WTC11 (cell line): Measurements from ENCODE around the gene GABRR1. TPM values are rescaled to one million over a fixed set of nuclear protein-coding genes. Genes with fewer than 3 reads are reported as not detected.

ENCODE experiments used
- ATAC-seq: fragments of 200-7000 bp; cut with Tn5 transposase; 2 replicates; pipeline ENCODE4 v1.10.0; 2021; ENCODE audit warnings: mild to moderate bottlenecking, moderate library complexity
- CTCF ChIA-PET: fragments of 300-600 bp; sonication (Branson Sonifier 250); formaldehyde crosslinking; loops from one replicate; lab custom pipeline; 2021; ENCODE audit warnings: antibody characterized with exemption; lab: Charles Lee
- POLR2A ChIA-PET: fragments of 350-600 bp; sonication (Branson Sonifier 250); formaldehyde crosslinking; loops from one replicate; lab custom pipeline; 2021; ENCODE audit warnings: antibody characterized with exemption; lab: Charles Lee
- DNase-seq: peaks from one replicate; pipeline ENCODE4 v3.0.0; 2021; ENCODE audit warnings: low spot score
- H3K27ac Mint-ChIP-seq: 2 replicates; pipeline ENCODE4 v1.8.0; 2021; ENCODE audit warnings: mixed read lengths
- H3K27me3 Mint-ChIP-seq: 2 replicates; pipeline ENCODE4 v1.8.0; 2021; ENCODE audit warnings: low read depth, mild to moderate bottlenecking, moderate library complexity, mixed read lengths
- H3K36me3 Mint-ChIP-seq: 2 replicates; pipeline ENCODE4 v1.8.0; 2021; ENCODE audit warnings: mixed read lengths
- H3K4me1 Mint-ChIP-seq: 2 replicates; pipeline ENCODE4 v1.8.0; 2022; ENCODE audit warnings: mixed read lengths
- H3K4me3 Mint-ChIP-seq: 2 replicates; pipeline ENCODE4 v1.8.0; 2021; ENCODE audit warnings: mild to moderate bottlenecking, moderate library complexity, mixed read lengths
- H3K9me3 Mint-ChIP-seq: 2 replicates; pipeline ENCODE4 v1.8.0; 2021; ENCODE audit warnings: mixed read lengths
- ATF1 ChIP-seq: sonication (generic); formaldehyde crosslinking; IDR thresholded peaks from 2 replicates; pipeline ENCODE4 v1.8.1; 2023; ENCODE audit warnings: mild to moderate bottlenecking, moderate library complexity, missing genetic modification reagents
- CTCF ChIP-seq: fragments of 200-600 bp; IDR thresholded peaks from 2 replicates; pipeline ENCODE4 v1.8.0; 2022; ENCODE audit warnings: antibody characterized with exemption
- E2F4 ChIP-seq: sonication (generic); formaldehyde crosslinking; IDR thresholded peaks from 2 replicates; pipeline ENCODE4 v1.8.1; 2022; ENCODE audit warnings: low read depth, mild to moderate bottlenecking, moderate library complexity, missing genetic modification reagents, borderline replicate concordance
- ETV6 ChIP-seq: sonication (generic); formaldehyde crosslinking; IDR thresholded peaks from 2 replicates; pipeline ENCODE4 v1.8.1; 2022; ENCODE audit warnings: mild to moderate bottlenecking, missing genetic modification reagents
- FOXP1 ChIP-seq: sonication (generic); formaldehyde crosslinking; IDR thresholded peaks from 2 replicates; pipeline ENCODE4 v1.8.0; 2022; ENCODE audit warnings: missing genetic modification reagents, mild to moderate bottlenecking, moderate library complexity, borderline replicate concordance
- GABPB1 ChIP-seq: sonication (generic); formaldehyde crosslinking; IDR thresholded peaks from 2 replicates; pipeline ENCODE4 v1.8.1; 2023; ENCODE audit warnings: mild to moderate bottlenecking, missing genetic modification reagents
- HMGA2 ChIP-seq: fragments of 250-450 bp; sonication (Bioruptor Pico); IDR thresholded peaks from 2 replicates; pipeline ENCODE4 v1.4.0; 2021; ENCODE audit warnings: mild to moderate bottlenecking, moderate library complexity
- MXD4 ChIP-seq: fragments of 250-450 bp; sonication (Bioruptor Pico); IDR thresholded peaks from 2 replicates; pipeline ENCODE4 v1.8.0; 2021; ENCODE audit warnings: mild to moderate bottlenecking, moderate library complexity, borderline replicate concordance
- NR3C1 ChIP-seq: sonication (generic); formaldehyde crosslinking; conservative IDR thresholded peaks from 2 replicates; pipeline ENCODE4 v1.8.1; 2023; ENCODE audit warnings: low read depth, mild to moderate bottlenecking, missing genetic modification reagents
- PREB ChIP-seq: sonication (generic); formaldehyde crosslinking; IDR thresholded peaks from 2 replicates; pipeline ENCODE4 v1.8.1; 2022; ENCODE audit warnings: mild to moderate bottlenecking, missing genetic modification reagents, moderate library complexity, borderline replicate concordance
- TCF7 ChIP-seq: sonication (generic); formaldehyde crosslinking; IDR thresholded peaks from 2 replicates; pipeline ENCODE4 v1.8.0; 2022; ENCODE audit warnings: mild to moderate bottlenecking, low read depth, missing genetic modification reagents, moderate library complexity
- ZNF219 ChIP-seq: sonication (generic); formaldehyde crosslinking; IDR thresholded peaks from 2 replicates; pipeline ENCODE4 v1.8.0; 2023; ENCODE audit warnings: missing genetic modification reagents, mild to moderate bottlenecking, borderline replicate concordance
- ZNF317 ChIP-seq: sonication (generic); formaldehyde crosslinking; IDR thresholded peaks from 2 replicates; pipeline ENCODE4 v1.8.1; 2023; ENCODE audit warnings: low read depth, mild to moderate bottlenecking, moderate library complexity, missing genetic modification reagents, borderline replicate concordance
- ZNF423 ChIP-seq: fragments of 250-450 bp; sonication (Bioruptor Pico); IDR thresholded peaks from 2 replicates; pipeline ENCODE4 v2.1.2; 2022; ENCODE audit warnings: mild to moderate bottlenecking, moderate library complexity
- ZNF425 ChIP-seq: fragments of 250-450 bp; sonication (Bioruptor Pico); conservative IDR thresholded peaks from 2 replicates; pipeline ENCODE4 v1.9.0; 2021; ENCODE audit warnings: mild to moderate bottlenecking
- ZNF671 ChIP-seq: fragments of 250-450 bp; sonication (Bioruptor Pico); IDR thresholded peaks from 2 replicates; pipeline ENCODE4 v1.8.0; 2021; ENCODE audit warnings: mild to moderate bottlenecking
- total RNA-seq: library from RNA; stranded (reverse); gene quantifications from 3 replicates; pipeline ENCODE4 v1.2.3, GENCODE V29; 2021

The GABRR1 gene
- total RNA-seq, 1 experiment from 2014 or later, result 0.24 TPM

- TF ChIP-seq HMGA2 (CRISPR knock-in tag) (no peak), ZNF671 (CRISPR knock-in tag) (no peak), GABPB1 (CRISPR knock-in tag) (no peak; the same call in 1 of the 2 replicates), MXD4 (CRISPR knock-in tag) (no peak), ATF1 (CRISPR knock-in tag) (no peak), NR3C1 (CRISPR knock-in tag) (no peak)
Measured at GRCh38 chr6:89140347-89141156, 76.6 kb downstream of the GABRR1 start (continued).

- POLR2A ChIA-PET, result no interaction called here
- DNase-seq (no peak), ATAC-seq (no peak)
- peaks cover 2% of the 10 kb centered on the region; the same call in 1 of the 2 replicates for H3K4me1 Mint-ChIP-seq
- H3K36me3 Mint-ChIP-seq, result no peaks in the 10 kb centered on the region
- CTCF ChIA-PET, result interaction anchor here (0.8 to 1.7 kb wide), 4 partner anchors 17 to 172 kb away, joined by 3 to 5 read pairs (median 4); no protein-coding TSS in a partner anchor
- no peak for TF ChIP-seq PREB (CRISPR knock-in tag)
- no peak for TF ChIP-seq TCF7
- no peak for TF ChIP-seq ETV6 (CRISPR knock-in tag)
- no peak for TF ChIP-seq ZNF317
- TF ChIP-seq NR3C1 (CRISPR knock-in tag), result no peak
- no peak for TF ChIP-seq ZNF219 (CRISPR knock-in tag)
- TF ChIP-seq GABPB1 (CRISPR knock-in tag), result no peak; the same call in 1 of the 2 replicates
- TF ChIP-seq CTCF, result no peak
- TF ChIP-seq ZNF423 (CRISPR knock-in tag), result no peak
- no peak for TF ChIP-seq E2F4 (CRISPR knock-in tag)
- TF ChIP-seq FOXP1 (CRISPR knock-in tag), result no peak
- TF ChIP-seq ZNF425 (CRISPR knock-in tag), result no peak
- H3K27ac Mint-ChIP-seq, result no peak overlapping the region
- H3K9me3 Mint-ChIP-seq, result no peaks in the 10 kb centered on the region
- no peak overlapping the region for H3K4me3 Mint-ChIP-seq
- peaks cover 98% of the 10 kb centered on the region for H3K27me3 Mint-ChIP-seq
Measured at GRCh38 chr6:89139509-89140346, 77.4 kb downstream of the GABRR1 start.
